HepG2 (cell line): ENCODE data around the gene CGNL1. TPM values are rescaled to one million over a fixed set of nuclear protein-coding genes. Genes with fewer than 3 reads are reported as not detected.

Experiments
- ATAC-seq: fragments of 200-7000 bp; cut with Tn5 transposase; 3 replicates; pipeline ENCODE4 v1.9.1; 2020; ENCODE audit warnings: mild to moderate bottlenecking, moderate library complexity
- BruUV-seq: library from RNA; stranded (reverse); fragments of 400-500 nt; replicated peaks from 2 replicates; lab custom pipeline; 2021; lab: Mats Ljungman, UMichigan
- CTCF ChIA-PET: fragments of 300-600 bp; formaldehyde crosslinking; extraction: SDS; loops from one replicate; lab custom pipeline; 2021; ENCODE audit warnings: low total read pairs, inconsistent platforms, low intra/inter-chr PET ratio; lab: Yijun Ruan, JAX
- POLR2A ChIA-PET: fragments of 350-600 bp; sonication (Branson Sonifier 250); formaldehyde crosslinking; loops from one replicate; lab custom pipeline; 2020; ENCODE audit warnings: antibody characterized with exemption, inconsistent platforms; lab: Yijun Ruan, JAX
- DNase-seq: peaks from one replicate; pipeline ENCODE4 v3.0.0-alpha.2; 2015; ENCODE audit warnings: low spot score
- FAIRE-seq: peaks from 3 replicates; lab custom pipeline; 2011; peaks lifted over from hg19 to GRCh38; lab: Jason Lieb, UNC
- H2AFZ ChIP-seq: one replicate; pipeline ENCODE4 v1.6.1; 2011; ENCODE audit warnings: low read length, inconsistent platforms
- H3K27ac ChIP-seq: fragments of 300-600 bp; 3 replicates; pipeline ENCODE4 v1.8.0; 2011; ENCODE audit warnings: mixed run types, mild to moderate bottlenecking, mixed read lengths, low read length, inconsistent platforms; ENCODE audit not compliant: insufficient read depth; ENCODE audit errors: extremely low read length
- H3K27me3 ChIP-seq, 2 experiments: fragments of 200-600 bp in 1 of 2; 2 replicates in 1 of 2; 3 replicates in 1 of 2; pipeline versions ENCODE4 v1.6.0 to v1.8.0; 2011; ENCODE audit warnings: low read length in 2 of 2, mild to moderate bottlenecking in 2 of 2, moderate library complexity in 2 of 2, inconsistent platforms in 1 of 2; ENCODE audit not compliant: insufficient read depth in 2 of 2, control insufficient read depth in 1 of 2
- H3K36me3 ChIP-seq, 2 experiments: fragments of 200-600 bp in 1 of 2; replicated peaks in 1 of 2; 2 replicates in 1 of 2; 3 replicates in 1 of 2; pipeline versions ENCODE4 v1.5.1 to v1.8.0; 2011; ENCODE audit warnings: low read length in 2 of 2, inconsistent platforms in 1 of 2; ENCODE audit not compliant: insufficient read depth in 2 of 2, control insufficient read depth in 1 of 2
- H3K4me1 ChIP-seq: 2 replicates; pipeline ENCODE4 v1.5.1; 2012; ENCODE audit warnings: low read length, inconsistent platforms; ENCODE audit not compliant: insufficient read depth
- H3K4me2 ChIP-seq: 2 replicates; pipeline ENCODE4 v1.6.0; 2011; ENCODE audit warnings: low read depth, low read length, inconsistent platforms
- H3K4me3 ChIP-seq, 3 experiments: fragments of 200-600 bp in 1 of 3; sonication (generic), shearing (Covaris generic) in 1 of 3; replicated peaks in 1 of 3; 2 replicates each; pipeline ENCODE4 v1.5.1; 2011 to 2016; ENCODE audit warnings: low read length in 3 of 3, inconsistent platforms in 2 of 3, low read depth in 2 of 3, mild to moderate bottlenecking in 2 of 3, control low read depth in 1 of 3, mixed read lengths in 1 of 3; ENCODE audit not compliant: insufficient read depth in 1 of 3
- H3K79me2 ChIP-seq: one replicate; pipeline ENCODE4 v1.6.1; 2011; ENCODE audit warnings: low read length, inconsistent platforms; ENCODE audit not compliant: insufficient read depth
- H3K9ac ChIP-seq: 2 replicates; pipeline ENCODE4 v1.6.0; 2011; ENCODE audit warnings: mild to moderate bottlenecking, low read depth, low read length, inconsistent platforms; ENCODE audit not compliant: insufficient read depth
- H3K9me3 ChIP-seq: 2 replicates; pipeline ENCODE4 v1.5.1; 2012; ENCODE audit warnings: mild to moderate bottlenecking, low read length
- H4K20me1 ChIP-seq: 2 replicates; pipeline ENCODE4 v1.6.0; 2011; ENCODE audit warnings: inconsistent platforms, mild to moderate bottlenecking, low read length, moderate library complexity; ENCODE audit not compliant: insufficient read depth
- DDIT3 ChIP-seq: sonication (generic); formaldehyde crosslinking; IDR thresholded peaks from 2 replicates; pipeline ENCODE4 v1.4.0; 2020; ENCODE audit warnings: mild to moderate bottlenecking, missing genetic modification reagents
- GLI4 ChIP-seq: sonication (generic); formaldehyde crosslinking; IDR thresholded peaks from 2 replicates; pipeline ENCODE4 v1.5.1; 2020; ENCODE audit warnings: missing genetic modification reagents, mild to moderate bottlenecking, moderate library complexity, borderline replicate concordance
- MEIS2 ChIP-seq: sonication (generic); formaldehyde crosslinking; IDR thresholded peaks from 2 replicates; pipeline ENCODE4 v1.9.0; 2021; ENCODE audit warnings: mild to moderate bottlenecking, missing genetic modification reagents
- NFAT5 ChIP-seq: sonication (generic); formaldehyde crosslinking; IDR thresholded peaks from 2 replicates; pipeline ENCODE4 v1.4.0; 2020; ENCODE audit warnings: missing genetic modification reagents
- ZNF10 ChIP-seq: sonication (generic); formaldehyde crosslinking; IDR thresholded peaks from 2 replicates; pipeline ENCODE4 v1.4.0; 2020; ENCODE audit warnings: mild to moderate bottlenecking, low read depth, missing genetic modification reagents, borderline replicate concordance
- WGBS: methylation state at CpG from one replicate; pipeline ENCODE4 v1.1.6; 2017; ENCODE audit warnings: low lambda C conversion rate; 5-methylcytosine and 5-hydroxymethylcytosine counted together
- in situ Hi-C: cut with HindIII; loops from 2 replicates; pipeline ENCODE4 v1.10.0; 2017; ENCODE audit warnings: low pct_unique_long_range_greater_than_20kb; ENCODE audit not compliant: extremely low pct_ligation_motif_present
- intact Hi-C: fragments of 100-400 bp; cut with micrococcal nuclease; formaldehyde crosslinking; loops from one replicate; pipeline ENCODE4 v1.10.0; 2022; ENCODE audit not compliant: unreplicated experiment
- polyA plus RNA-seq, 8 experiments: library from polyadenylated mRNA; depleted of rRNA in 3 of 8; stranded (reverse) in 7 of 8; unstranded in 1 of 8; fragments of >200 nt; fragmentation: Illumina TruSeq in 4 of 8; extraction: Trizol in 4 of 8; gene quantifications; 2 replicates each; pipeline versions ENCODE4 v1.2.1 to v1.2.3, GENCODE V29; 2011 to 2016; ENCODE audit warnings: low read depth in 4 of 8, missing spikeins in 1 of 8, mixed read lengths in 1 of 8; ENCODE audit not compliant: insufficient read depth in 1 of 8
- total RNA-seq, 5 experiments: library from RNA; depleted of rRNA; stranded (reverse); fragments of >200 nt; fragmentation: Illumina TruSeq; extraction: Trizol; gene quantifications; 2 replicates each; pipeline ENCODE4 v1.2.3, GENCODE V29; 2016; ENCODE audit warnings: low read depth in 1 of 5
- TF ChIP-seq, protein P1 (sequence below): sonication (generic); formaldehyde crosslinking; IDR thresholded peaks from 2 replicates; pipeline ENCODE4 v1.5.0; 2020; ENCODE audit warnings: missing genetic modification reagents
- TF ChIP-seq, protein P2 (sequence below): sonication (generic); formaldehyde crosslinking; IDR thresholded peaks from 2 replicates; pipeline ENCODE4 v1.4.0; 2020; ENCODE audit warnings: missing genetic modification reagents, mild to moderate bottlenecking, borderline replicate concordance
- TF ChIP-seq, protein P3 (sequence below): sonication (generic); formaldehyde crosslinking; IDR thresholded peaks from 2 replicates; pipeline ENCODE4 v1.5.1; 2020; ENCODE audit warnings: mild to moderate bottlenecking, missing genetic modification reagents, borderline replicate concordance

Gene CGNL1
- total and polyA plus RNA-seq, 2 of the 13 experiments (the other 11 are each of a cell fraction or from before 2014, with no cell fraction given): 5.6 to 15.6 TPM

- H2AFZ ChIP-seq: no peak overlapping the region
- no peak for ATAC-seq
- peaks cover 19% of the 10 kb centered on the region for H3K4me1 ChIP-seq
- no peaks in the 10 kb centered on the region for H3K27me3 ChIP-seq
- intact Hi-C loops (no loop called here), in situ Hi-C loops (loop anchor here (25.0 kb wide), 3 partner anchors 384 to 1059 kb away; no protein-coding TSS in a partner anchor)
- WGBS: 82% methylated on average over 7 of the region's 8 CpGs
- no peak overlapping the region for H3K4me2 ChIP-seq
- peaks cover 6 to 25% of the 10 kb centered on the region in 2 experiments; a peak in 4 of 5 replicates for H3K36me3 ChIP-seq
- no peak overlapping the region for H3K27ac ChIP-seq
- CTCF ChIA-PET: no interaction called here
- no peaks in the 10 kb centered on the region for H4K20me1 ChIP-seq
- H3K79me2 ChIP-seq: no peaks in the 10 kb centered on the region
- no peak overlapping the region for H3K9ac ChIP-seq
- no peak for FAIRE-seq
- no peak overlapping the region for H3K4me3 ChIP-seq
- POLR2A ChIA-PET: no interaction called here
- no peaks in the 10 kb centered on the region for H3K9me3 ChIP-seq
- BruUV-seq: no TSS peak
- no peak for DNase-seq
- no peak for TF ChIP-seq ZNF10
- TF ChIP-seq, protein P1, sequence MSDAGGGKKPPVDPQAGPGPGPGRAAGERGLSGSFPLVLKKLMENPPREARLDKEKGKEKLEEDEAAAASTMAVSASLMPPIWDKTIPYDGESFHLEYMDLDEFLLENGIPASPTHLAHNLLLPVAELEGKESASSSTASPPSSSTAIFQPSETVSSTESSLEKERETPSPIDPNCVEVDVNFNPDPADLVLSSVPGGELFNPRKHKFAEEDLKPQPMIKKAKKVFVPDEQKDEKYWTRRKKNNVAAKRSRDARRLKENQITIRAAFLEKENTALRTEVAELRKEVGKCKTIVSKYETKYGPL (CRISPR knock-in tag): no peak
- no peak for TF ChIP-seq DDIT3 (CRISPR knock-in tag)
- TF ChIP-seq, protein P2, sequence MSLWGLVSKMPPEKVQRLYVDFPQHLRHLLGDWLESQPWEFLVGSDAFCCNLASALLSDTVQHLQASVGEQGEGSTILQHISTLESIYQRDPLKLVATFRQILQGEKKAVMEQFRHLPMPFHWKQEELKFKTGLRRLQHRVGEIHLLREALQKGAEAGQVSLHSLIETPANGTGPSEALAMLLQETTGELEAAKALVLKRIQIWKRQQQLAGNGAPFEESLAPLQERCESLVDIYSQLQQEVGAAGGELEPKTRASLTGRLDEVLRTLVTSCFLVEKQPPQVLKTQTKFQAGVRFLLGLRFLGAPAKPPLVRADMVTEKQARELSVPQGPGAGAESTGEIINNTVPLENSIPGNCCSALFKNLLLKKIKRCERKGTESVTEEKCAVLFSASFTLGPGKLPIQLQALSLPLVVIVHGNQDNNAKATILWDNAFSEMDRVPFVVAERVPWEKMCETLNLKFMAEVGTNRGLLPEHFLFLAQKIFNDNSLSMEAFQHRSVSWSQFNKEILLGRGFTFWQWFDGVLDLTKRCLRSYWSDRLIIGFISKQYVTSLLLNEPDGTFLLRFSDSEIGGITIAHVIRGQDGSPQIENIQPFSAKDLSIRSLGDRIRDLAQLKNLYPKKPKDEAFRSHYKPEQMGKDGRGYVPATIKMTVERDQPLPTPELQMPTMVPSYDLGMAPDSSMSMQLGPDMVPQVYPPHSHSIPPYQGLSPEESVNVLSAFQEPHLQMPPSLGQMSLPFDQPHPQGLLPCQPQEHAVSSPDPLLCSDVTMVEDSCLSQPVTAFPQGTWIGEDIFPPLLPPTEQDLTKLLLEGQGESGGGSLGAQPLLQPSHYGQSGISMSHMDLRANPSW (CRISPR knock-in tag): no peak
- TF ChIP-seq NFAT5 (CRISPR knock-in tag): no peak
- no peak for TF ChIP-seq GLI4 (CRISPR knock-in tag)
- no peak for TF ChIP-seq MEIS2 (CRISPR knock-in tag)
- TF ChIP-seq, protein P3, sequence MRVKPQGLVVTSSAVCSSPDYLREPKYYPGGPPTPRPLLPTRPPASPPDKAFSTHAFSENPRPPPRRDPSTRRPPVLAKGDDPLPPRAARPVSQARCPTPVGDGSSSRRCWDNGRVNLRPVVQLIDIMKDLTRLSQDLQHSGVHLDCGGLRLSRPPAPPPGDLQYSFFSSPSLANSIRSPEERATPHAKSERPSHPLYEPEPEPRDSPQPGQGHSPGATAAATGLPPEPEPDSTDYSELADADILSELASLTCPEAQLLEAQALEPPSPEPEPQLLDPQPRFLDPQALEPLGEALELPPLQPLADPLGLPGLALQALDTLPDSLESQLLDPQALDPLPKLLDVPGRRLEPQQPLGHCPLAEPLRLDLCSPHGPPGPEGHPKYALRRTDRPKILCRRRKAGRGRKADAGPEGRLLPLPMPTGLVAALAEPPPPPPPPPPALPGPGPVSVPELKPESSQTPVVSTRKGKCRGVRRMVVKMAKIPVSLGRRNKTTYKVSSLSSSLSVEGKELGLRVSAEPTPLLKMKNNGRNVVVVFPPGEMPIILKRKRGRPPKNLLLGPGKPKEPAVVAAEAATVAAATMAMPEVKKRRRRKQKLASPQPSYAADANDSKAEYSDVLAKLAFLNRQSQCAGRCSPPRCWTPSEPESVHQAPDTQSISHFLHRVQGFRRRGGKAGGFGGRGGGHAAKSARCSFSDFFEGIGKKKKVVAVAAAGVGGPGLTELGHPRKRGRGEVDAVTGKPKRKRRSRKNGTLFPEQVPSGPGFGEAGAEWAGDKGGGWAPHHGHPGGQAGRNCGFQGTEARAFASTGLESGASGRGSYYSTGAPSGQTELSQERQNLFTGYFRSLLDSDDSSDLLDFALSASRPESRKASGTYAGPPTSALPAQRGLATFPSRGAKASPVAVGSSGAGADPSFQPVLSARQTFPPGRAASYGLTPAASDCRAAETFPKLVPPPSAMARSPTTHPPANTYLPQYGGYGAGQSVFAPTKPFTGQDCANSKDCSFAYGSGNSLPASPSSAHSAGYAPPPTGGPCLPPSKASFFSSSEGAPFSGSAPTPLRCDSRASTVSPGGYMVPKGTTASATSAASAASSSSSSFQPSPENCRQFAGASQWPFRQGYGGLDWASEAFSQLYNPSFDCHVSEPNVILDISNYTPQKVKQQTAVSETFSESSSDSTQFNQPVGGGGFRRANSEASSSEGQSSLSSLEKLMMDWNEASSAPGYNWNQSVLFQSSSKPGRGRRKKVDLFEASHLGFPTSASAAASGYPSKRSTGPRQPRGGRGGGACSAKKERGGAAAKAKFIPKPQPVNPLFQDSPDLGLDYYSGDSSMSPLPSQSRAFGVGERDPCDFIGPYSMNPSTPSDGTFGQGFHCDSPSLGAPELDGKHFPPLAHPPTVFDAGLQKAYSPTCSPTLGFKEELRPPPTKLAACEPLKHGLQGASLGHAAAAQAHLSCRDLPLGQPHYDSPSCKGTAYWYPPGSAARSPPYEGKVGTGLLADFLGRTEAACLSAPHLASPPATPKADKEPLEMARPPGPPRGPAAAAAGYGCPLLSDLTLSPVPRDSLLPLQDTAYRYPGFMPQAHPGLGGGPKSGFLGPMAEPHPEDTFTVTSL (CRISPR knock-in tag): no peak
Observed at GRCh38 chr15:57545995-57546394, 169.7 kb downstream of the CGNL1 start.
